ENCODE data around the gene AGER.
A peak's percentile ranks its signal among the peaks of the same experiment; 100 is the strongest.

Gene AGER

DNA sequence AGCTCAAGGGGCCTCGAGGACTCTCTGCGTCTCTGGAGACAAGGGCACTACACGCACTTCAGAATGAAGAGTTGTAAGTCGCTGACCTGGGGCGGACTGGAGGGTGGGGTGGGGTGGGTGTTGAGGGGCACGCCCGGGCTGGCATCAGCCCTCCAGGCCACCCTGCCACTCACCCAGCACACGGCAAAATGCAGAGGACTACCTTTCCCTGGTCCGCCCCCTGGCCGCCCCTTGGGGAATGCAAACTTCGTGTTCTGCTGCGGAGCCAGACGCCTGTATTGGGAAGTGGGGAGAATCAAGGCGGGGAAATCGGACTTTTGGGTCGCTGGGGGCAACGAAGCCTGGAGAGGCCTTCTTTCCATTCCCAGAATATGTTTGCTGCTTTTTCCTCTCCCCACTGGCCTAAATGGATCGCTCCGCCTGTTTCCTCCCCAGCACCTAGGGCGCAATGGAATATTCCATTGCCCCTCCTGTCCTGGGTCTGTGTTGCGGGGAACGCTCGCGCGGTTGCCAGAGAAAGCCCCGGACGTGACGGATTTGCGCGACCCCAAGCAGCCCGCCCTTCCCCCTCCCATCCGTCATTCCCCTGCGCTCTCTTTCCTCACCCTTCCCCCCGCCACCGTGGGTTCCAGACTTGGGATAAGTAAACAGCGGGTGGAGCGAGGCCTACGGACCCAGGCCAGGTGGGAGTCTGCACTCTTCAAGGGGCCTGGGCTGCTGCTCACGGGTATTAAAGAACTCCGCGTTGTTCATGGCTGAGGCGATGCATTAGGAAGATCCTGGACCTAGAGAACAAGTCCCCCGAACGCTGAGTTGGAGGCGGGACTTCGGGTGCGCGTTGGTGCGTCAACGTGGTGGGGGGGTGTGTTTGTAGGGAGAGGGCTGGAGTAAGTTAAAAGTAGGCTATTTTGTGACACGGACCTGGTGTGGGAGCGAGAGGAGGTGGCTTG is 30.2 kb downstream of the AGER start, which contains the start of gene PPT2:
TSS of gene PPT2 (plus strand) at position 578 of the 950 bp plus-strand sequence. CDS start 454 bp downstream, outside the sequence.
- Histone ChIP-seq H3K4me2 (ENCODE audit: insufficient read depth, low read length) (peak within 1 kb of the TSS; percentile 70), H3K4me1 (ENCODE audit: insufficient read depth, low read length) (peaks cover 25% of the 10 kb centered on the region), H4K20me1 (ENCODE audit: insufficient read depth, low read length) (peaks cover 9% of the 10 kb centered on the region; the same call in 1 of the 2 replicates), H3K4me3 (ENCODE audit: low read depth in 1 of 2, low read length in 2 of 2) (peak within 1 kb of the TSS; percentile 61 to 77), H3K9me3 (ENCODE audit: insufficient read depth, low read length, severe bottlenecking) (no peaks in the 10 kb centered on the region), H3K36me3 (ENCODE audit: insufficient read depth, low read length) (peaks cover 35% of the 10 kb centered on the region), H2AFZ (ENCODE audit: low read depth, low read length) (peak within 1 kb of the TSS; percentile 96), H3K27ac (ENCODE audit: low read length) (peak within 1 kb of the TSS; percentile 83), H3K79me2 (ENCODE audit: insufficient read depth, low read length) (peaks cover 23% of the 10 kb centered on the region), H3K27me3 (ENCODE audit: insufficient read depth, low read length, poor library complexity) (no peaks in the 10 kb centered on the region), H3K9ac (ENCODE audit: low read depth, low read length) (peak within 1 kb of the TSS; percentile 71)
- ATAC-seq (ENCODE audit: insufficient read depth, low read depth) (peak; percentile 86), DNase-seq (peak; percentile 93)
- TF ChIP-seq, protein P1, sequence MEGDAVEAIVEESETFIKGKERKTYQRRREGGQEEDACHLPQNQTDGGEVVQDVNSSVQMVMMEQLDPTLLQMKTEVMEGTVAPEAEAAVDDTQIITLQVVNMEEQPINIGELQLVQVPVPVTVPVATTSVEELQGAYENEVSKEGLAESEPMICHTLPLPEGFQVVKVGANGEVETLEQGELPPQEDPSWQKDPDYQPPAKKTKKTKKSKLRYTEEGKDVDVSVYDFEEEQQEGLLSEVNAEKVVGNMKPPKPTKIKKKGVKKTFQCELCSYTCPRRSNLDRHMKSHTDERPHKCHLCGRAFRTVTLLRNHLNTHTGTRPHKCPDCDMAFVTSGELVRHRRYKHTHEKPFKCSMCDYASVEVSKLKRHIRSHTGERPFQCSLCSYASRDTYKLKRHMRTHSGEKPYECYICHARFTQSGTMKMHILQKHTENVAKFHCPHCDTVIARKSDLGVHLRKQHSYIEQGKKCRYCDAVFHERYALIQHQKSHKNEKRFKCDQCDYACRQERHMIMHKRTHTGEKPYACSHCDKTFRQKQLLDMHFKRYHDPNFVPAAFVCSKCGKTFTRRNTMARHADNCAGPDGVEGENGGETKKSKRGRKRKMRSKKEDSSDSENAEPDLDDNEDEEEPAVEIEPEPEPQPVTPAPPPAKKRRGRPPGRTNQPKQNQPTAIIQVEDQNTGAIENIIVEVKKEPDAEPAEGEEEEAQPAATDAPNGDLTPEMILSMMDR (IDR thresholded peaks at IDR 0.05; ENCODE audit: borderline replicate concordance, extremely low read depth, low read length, poor library complexity, severe bottlenecking): peak; percentile 27
- TF ChIP-seq EZH2 (IDR thresholded peaks at IDR 0.05; ENCODE audit: borderline replicate concordance, low read depth, low read length, severe bottlenecking): no peak

DNA sequence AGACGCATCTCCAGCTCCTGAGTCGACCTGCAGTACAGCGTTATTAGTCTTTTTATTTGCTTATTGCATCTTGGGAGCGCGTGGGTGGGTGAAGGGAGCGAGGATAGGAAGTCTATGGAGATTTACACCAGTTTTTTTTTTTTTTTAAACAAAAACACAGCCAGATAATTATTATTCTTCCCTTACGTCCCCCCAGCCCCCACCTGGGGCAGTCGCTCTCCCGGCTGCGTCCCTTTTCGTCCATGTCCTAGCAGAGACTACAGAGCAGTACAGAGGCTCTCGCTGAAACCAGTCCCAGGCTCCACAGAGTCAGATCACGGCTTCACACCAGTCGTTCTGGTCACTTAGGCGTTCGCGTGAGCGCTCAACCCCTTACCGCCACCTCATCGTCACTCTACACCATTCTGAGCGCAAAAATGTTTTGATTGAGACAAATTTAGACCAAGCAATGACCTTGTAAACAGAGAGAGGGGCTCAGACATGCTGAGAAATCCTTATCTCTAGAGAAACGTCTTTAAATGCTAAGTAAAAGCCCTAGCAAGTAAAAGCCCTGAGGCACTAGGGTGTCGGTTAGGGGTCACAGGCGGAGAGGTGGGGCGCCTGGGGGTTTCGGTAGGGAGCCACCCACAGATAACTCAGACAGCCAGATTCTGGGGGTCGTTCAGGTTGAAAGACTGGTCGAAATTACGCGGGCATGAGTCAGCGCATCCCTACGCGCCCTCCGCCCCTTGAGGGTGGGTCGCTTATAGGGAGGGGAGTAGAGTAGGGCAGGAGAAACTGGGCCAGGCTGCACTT is 31.1 kb downstream of the AGER start:
- Histone ChIP-seq H3K4me3 (ENCODE audit: low read depth in 1 of 2, low read length in 2 of 2) (peak overlapping the region; percentile 61 to 77; a peak in 3 of 4 replicates), H3K36me3 (ENCODE audit: insufficient read depth, low read length) (peaks cover 27% of the 10 kb centered on the region), H3K9ac (ENCODE audit: low read depth, low read length) (peak overlapping the region; percentile 71), H3K4me2 (ENCODE audit: insufficient read depth, low read length) (peak overlapping the region; percentile 70), H4K20me1 (ENCODE audit: insufficient read depth, low read length) (peaks cover 9% of the 10 kb centered on the region; the same call in 1 of the 2 replicates), H3K27ac (ENCODE audit: low read length) (peak overlapping the region; percentile 83), H3K79me2 (ENCODE audit: insufficient read depth, low read length) (peaks cover 23% of the 10 kb centered on the region), H2AFZ (ENCODE audit: low read depth, low read length) (peak overlapping the region; percentile 96), H3K9me3 (ENCODE audit: insufficient read depth, low read length, severe bottlenecking) (no peaks in the 10 kb centered on the region), H3K27me3 (ENCODE audit: insufficient read depth, low read length, poor library complexity) (no peaks in the 10 kb centered on the region), H3K4me1 (ENCODE audit: insufficient read depth, low read length) (peaks cover 25% of the 10 kb centered on the region)
- TF ChIP-seq, protein P1 (IDR thresholded peaks at IDR 0.05; ENCODE audit: borderline replicate concordance, extremely low read depth, low read length, poor library complexity, severe bottlenecking): no peak
- TF ChIP-seq EZH2 (IDR thresholded peaks at IDR 0.05; ENCODE audit: borderline replicate concordance, low read depth, low read length, severe bottlenecking): no peak
- ATAC-seq (ENCODE audit: insufficient read depth, low read depth): peak; percentile 32
- no peak for DNase-seq

DNA sequence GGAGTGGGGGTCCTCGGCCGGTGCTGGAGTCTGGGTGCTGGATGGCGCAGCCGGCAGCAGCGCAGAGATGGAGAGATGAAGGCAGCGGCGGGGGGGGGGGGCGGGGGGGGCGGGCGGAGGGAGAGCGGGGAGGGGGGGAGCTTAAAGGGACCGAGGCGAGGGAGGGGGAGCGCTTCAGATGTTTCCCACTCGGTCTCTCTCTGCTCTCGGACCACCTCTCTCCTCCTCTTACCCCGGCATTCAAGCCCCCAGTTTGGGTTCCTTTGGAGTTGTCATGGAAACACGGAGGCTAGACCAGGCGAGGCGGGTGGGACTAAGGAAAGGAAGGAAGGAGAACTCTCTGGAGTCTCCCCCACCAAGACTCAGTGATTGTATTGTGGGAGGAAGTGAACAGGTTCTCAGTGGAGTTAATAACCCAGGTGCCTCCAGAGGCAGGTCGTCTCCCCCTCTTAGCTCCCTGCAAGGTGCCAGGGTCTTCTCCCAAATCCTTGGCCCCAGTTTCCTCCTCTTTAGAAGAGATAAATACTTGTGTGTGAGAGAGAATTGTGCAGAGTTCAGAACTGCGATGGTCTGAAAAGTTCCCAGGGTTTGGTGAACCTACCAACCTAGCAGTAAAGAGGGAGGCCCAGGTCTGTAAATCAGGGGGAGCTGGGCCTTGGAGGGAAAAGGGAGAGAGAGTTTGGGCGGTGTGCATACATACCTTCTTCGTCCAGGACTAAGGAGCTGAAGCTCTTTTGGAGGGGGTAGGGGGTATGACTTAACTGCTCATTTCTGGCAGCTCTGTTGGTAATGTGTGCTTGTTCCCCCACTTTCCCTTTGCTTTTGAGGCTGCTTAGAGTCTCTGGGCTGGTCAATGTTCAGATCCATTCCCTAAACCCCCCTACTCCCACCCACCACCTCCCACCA is 31.9 kb downstream of the AGER start, which contains the start of gene PRRT1:
TSS of gene PRRT1 (minus strand) at position 77 of the 906 bp plus-strand sequence. CDS start 112 bp downstream, outside the sequence.
- H3K36me3 ChIP-seq (ENCODE audit: insufficient read depth, low read length): peaks cover 18% of the 10 kb centered on the region
- peak within 1 kb of the TSS; percentile 71; the same call in 1 of the 2 replicates for H3K9ac ChIP-seq (ENCODE audit: low read depth, low read length)
- H2AFZ ChIP-seq (ENCODE audit: low read depth, low read length): no peak within 1 kb of the TSS
- H3K4me1 ChIP-seq (ENCODE audit: insufficient read depth, low read length): peaks cover 25% of the 10 kb centered on the region
- no peak within 1 kb of the TSS for H3K27ac ChIP-seq (ENCODE audit: low read length)
- peaks cover 23% of the 10 kb centered on the region for H3K79me2 ChIP-seq (ENCODE audit: insufficient read depth, low read length)
- no peak for DNase-seq
- TF ChIP-seq, protein P1 (IDR thresholded peaks at IDR 0.05; ENCODE audit: borderline replicate concordance, extremely low read depth, low read length, poor library complexity, severe bottlenecking): no peak
- no peak for TF ChIP-seq EZH2 (IDR thresholded peaks at IDR 0.05; ENCODE audit: borderline replicate concordance, low read depth, low read length, severe bottlenecking)
- no peak within 1 kb of the TSS for H3K4me3 ChIP-seq (ENCODE audit: low read depth in 1 of 2, low read length in 2 of 2)
- peaks cover 9% of the 10 kb centered on the region; the same call in 1 of the 2 replicates for H4K20me1 ChIP-seq (ENCODE audit: insufficient read depth, low read length)
- H3K4me2 ChIP-seq (ENCODE audit: insufficient read depth, low read length): peak within 1 kb of the TSS; percentile 70; the same call in 1 of the 2 replicates
- ATAC-seq (ENCODE audit: insufficient read depth, low read depth): no peak
- no peaks in the 10 kb centered on the region for H3K9me3 ChIP-seq (ENCODE audit: insufficient read depth, low read length, severe bottlenecking)
- H3K27me3 ChIP-seq (ENCODE audit: insufficient read depth, low read length, poor library complexity): no peaks in the 10 kb centered on the region
